ENCODE results near the gene ZNF800. TPM values are rescaled to one million over a fixed set of nuclear protein-coding genes. Genes with fewer than 3 reads are reported as not detected.

The ZNF800 gene
- total RNA-seq = 13.7 and 14.7 TPM in 2 replicates

GRCh38 chr7:127392566-127393367 lies at the start of gene ZNF800:
TSS of gene ZNF800 (minus strand) at chr7:127392708. CDS start at chr7:127391557, 1,151 bp downstream.

Other genes starting within 250 kb of the ZNF800 start
- gene GRM8, start 139.8 kb downstream of the ZNF800 start, total RNA-seq = not detected in 2 replicates
- 25.6 and 34.2 TPM in 2 replicates for gene GCC1, start 192.9 kb upstream of the ZNF800 start, total RNA-seq
- gene ARF5, start 195.7 kb upstream of the ZNF800 start, total RNA-seq = 131 and 169 TPM in 2 replicates
- 1.0 and 2.0 TPM in 2 replicates for gene FSCN3, start 201.0 kb upstream of the ZNF800 start, total RNA-seq
- not detected in 2 replicates for gene PAX4, start 225.4 kb upstream of the ZNF800 start, total RNA-seq

Data from smooth muscle cell of trachea (primary cell).